Uterus (tissue), 4 donors: ENCODE results near the gene FHDC1. TPM values are rescaled to one million over a fixed set of nuclear protein-coding genes. Genes with fewer than 3 reads are reported as not detected.

ENCODE experiments used
- DNase-seq, 2 donors: peaks; one replicate each; pipeline ENCODE4 v3.0.0-alpha.2; 2019 to 2020
- H3K27ac ChIP-seq, 2 donors: fragments of 200-600 bp; sonication (generic); 1 replicate in 1 of 2; 2 replicates in 1 of 2; pipeline ENCODE4 v1.5.1; 2016 to 2018
- H3K27me3 ChIP-seq, 2 donors: fragments of 200-600 bp; sonication (generic); one replicate each; pipeline ENCODE4 v1.5.1; 2018 to 2019; ENCODE audit warnings: control low read depth in 1 of 2
- H3K36me3 ChIP-seq, 2 donors: fragments of 200-600 bp; sonication (generic); one replicate each; pipeline ENCODE4 v1.5.1; 2019; ENCODE audit warnings: control low read depth in 1 of 2
- H3K4me1 ChIP-seq, 2 donors: fragments of 200-600 bp; sonication (generic); one replicate each; pipeline ENCODE4 v1.5.1; 2018 to 2019; ENCODE audit warnings: control low read depth in 1 of 2
- H3K4me3 ChIP-seq, 2 donors: fragments of 200-600 bp; sonication (generic); 1 replicate in 1 of 2; 2 replicates in 1 of 2; pipeline ENCODE4 v1.5.1; 2018 to 2019; ENCODE audit warnings: mild to moderate bottlenecking in 1 of 2
- H3K9me3 ChIP-seq, 2 donors: fragments of 200-600 bp; sonication (generic); one replicate each; pipeline ENCODE4 v1.5.1; 2019; ENCODE audit warnings: control low read depth in 1 of 2
- POLR2A ChIP-seq, 2 donors: fragments of 450-650 bp; IDR thresholded peaks; one replicate each; pipeline ENCODE4 v1.6.1; 2016; ENCODE audit warnings: antibody characterized with exemption in 2 of 2, mild to moderate bottlenecking in 1 of 2, moderate library complexity in 1 of 2
- intact Hi-C: fragments of 100-400 bp; cut with DNase I; formaldehyde crosslinking; loops from one replicate; pipeline ENCODE4 v1.15.1; 2023; ENCODE audit warnings: low total_unique reads
- total RNA-seq, 4 donors: library from RNA; depleted of rRNA in 3 of 4; stranded (reverse); fragments of >200 nt in 3 of 4; gene quantifications; one replicate each; pipeline versions ENCODE4 v1.1.0 to v1.2.4, GENCODE V29; 2014 to 2023
- TF ChIP-seq, protein P1 (sequence below), 4 experiments: fragments of 200-600 bp in 2 of 4; fragments of 450-650 bp in 2 of 4; sonication (generic) in 2 of 4; IDR thresholded peaks; one replicate each; pipeline ENCODE4 v1.5.1; 2016 to 2019; ENCODE audit warnings: antibody characterized with exemption in 4 of 4, mild to moderate bottlenecking in 2 of 4, moderate library complexity in 1 of 4
- donor health status: DM: yes; HTN: yes; CAD: no.

FHDC1 gene
- total RNA-seq, 4 donors from 2014 or later: 0.88 to 10.0 (median 2.9) TPM

DNA sequence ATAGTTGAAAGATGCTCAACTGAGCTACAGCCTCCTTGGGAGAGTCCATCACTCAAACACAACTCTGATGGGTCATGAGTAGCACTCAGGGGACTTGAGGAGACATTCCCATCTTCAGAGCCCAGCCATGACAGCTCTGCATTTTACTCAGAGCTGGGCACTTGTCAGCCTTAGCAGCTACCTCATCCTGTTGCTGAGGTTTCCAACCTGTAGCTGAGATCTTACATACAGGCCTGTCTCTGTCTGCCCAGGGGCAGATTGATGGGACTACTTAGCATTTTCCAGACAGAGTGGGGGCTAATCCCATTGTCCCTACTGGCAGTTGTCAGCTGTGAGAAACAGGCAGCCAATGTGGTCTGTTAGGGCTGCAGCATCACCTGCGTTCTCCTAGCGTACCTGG, 3.5 kb downstream of the FHDC1 start:
- no peaks in the 10 kb centered on the region for H3K9me3 ChIP-seq
- H3K27me3 ChIP-seq: peaks cover 0 to 2% of the 10 kb centered on the region in 2 donors
- no peak overlapping the region for H3K27ac ChIP-seq
- intact Hi-C loops: no loop called here
- H3K4me1 ChIP-seq: no peaks in the 10 kb centered on the region
- no peaks in the 10 kb centered on the region for H3K36me3 ChIP-seq
- DNase-seq: no peak
- no peak overlapping the region for H3K4me3 ChIP-seq
- no peak for TF ChIP-seq POLR2A (IDR thresholded peaks at IDR 0.05)
- TF ChIP-seq, protein P1, sequence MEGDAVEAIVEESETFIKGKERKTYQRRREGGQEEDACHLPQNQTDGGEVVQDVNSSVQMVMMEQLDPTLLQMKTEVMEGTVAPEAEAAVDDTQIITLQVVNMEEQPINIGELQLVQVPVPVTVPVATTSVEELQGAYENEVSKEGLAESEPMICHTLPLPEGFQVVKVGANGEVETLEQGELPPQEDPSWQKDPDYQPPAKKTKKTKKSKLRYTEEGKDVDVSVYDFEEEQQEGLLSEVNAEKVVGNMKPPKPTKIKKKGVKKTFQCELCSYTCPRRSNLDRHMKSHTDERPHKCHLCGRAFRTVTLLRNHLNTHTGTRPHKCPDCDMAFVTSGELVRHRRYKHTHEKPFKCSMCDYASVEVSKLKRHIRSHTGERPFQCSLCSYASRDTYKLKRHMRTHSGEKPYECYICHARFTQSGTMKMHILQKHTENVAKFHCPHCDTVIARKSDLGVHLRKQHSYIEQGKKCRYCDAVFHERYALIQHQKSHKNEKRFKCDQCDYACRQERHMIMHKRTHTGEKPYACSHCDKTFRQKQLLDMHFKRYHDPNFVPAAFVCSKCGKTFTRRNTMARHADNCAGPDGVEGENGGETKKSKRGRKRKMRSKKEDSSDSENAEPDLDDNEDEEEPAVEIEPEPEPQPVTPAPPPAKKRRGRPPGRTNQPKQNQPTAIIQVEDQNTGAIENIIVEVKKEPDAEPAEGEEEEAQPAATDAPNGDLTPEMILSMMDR (IDR thresholded peaks at IDR 0.05): no peak

DNA sequence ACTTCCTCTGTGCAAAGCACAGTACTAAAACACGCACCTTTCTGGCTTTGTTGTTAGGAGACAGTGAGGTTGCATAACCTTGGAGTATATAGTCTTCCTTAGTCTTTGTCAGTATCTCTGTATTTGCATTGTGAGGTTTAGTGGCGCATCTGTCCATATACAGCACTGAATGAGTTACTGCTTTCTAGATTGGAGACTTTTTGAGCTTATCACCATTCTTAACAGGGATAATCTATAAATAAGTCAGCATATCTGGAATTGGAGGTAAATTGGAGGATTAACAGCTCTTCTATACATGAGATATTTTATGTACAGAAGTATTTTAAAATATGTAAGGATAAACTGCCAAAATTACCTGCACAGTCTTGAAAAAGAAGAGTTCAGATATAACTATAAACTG, 4.3 kb downstream of the FHDC1 start:
- no peak for DNase-seq
- Histone ChIP-seq H3K9me3 (no peaks in the 10 kb centered on the region), H3K36me3 (no peaks in the 10 kb centered on the region), H3K27me3 (peaks cover 0 to 2% of the 10 kb centered on the region in 2 donors), H3K27ac (no peak overlapping the region), H3K4me3 (no peak overlapping the region), H3K4me1 (no peaks in the 10 kb centered on the region)
- intact Hi-C loops: no loop called here
- TF ChIP-seq POLR2A (IDR thresholded peaks at IDR 0.05): no peak
- TF ChIP-seq, protein P1 (IDR thresholded peaks at IDR 0.05): no peak

DNA sequence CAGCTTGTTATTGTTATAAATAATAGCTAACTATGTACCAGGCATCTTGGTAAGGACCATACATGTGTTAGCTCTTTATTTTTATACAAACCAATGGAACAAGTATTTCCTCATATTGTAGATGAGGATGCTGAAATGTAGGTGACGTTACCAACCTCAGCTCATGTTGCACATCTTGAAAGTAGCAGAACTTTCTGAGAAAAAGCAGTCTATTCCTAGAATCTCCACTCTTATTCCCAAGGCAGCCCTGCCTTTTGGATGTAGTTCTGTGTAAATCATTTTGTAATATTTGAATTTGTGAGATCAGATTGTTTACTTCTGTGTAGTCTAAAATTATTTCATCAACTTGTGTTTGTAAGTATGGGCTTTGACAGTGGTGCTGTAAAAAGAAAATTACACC, 5.3 kb downstream of the FHDC1 start:
- intact Hi-C loops: no loop called here

DNA sequence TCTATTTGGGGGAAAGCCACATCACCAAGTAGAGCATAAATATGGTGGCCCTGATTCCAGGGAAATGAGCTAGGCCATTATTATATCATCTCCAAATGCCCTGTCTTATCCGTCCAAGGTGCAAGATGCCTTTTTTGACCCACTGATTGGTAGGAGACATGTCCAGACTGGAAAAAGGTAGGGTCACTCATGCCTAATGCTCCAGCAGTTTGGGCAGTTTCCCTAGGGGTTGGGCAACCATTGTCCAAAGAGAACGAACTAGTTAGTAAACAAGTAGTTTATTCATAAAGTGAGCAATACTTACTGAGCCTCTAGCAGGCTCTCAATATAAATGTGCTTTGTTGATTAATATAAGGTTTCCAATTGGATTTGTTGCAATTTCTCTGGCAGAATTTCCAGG, 6.2 kb downstream of the FHDC1 start:
- no peaks in the 10 kb centered on the region for H3K27me3 ChIP-seq
- no peaks in the 10 kb centered on the region for H3K9me3 ChIP-seq
- H3K4me1 ChIP-seq: no peaks in the 10 kb centered on the region
- H3K27ac ChIP-seq: no peak overlapping the region
- intact Hi-C loops: no loop called here
- H3K36me3 ChIP-seq: no peaks in the 10 kb centered on the region
- H3K4me3 ChIP-seq: no peak overlapping the region
- TF ChIP-seq, protein P1 (IDR thresholded peaks at IDR 0.05): no peak
- no peak for TF ChIP-seq POLR2A (IDR thresholded peaks at IDR 0.05)
- DNase-seq: no peak

More for the DNA sequence above, 5.3 kb downstream of the FHDC1 start:
- no peak overlapping the region for H3K4me3 ChIP-seq
- H3K4me1 ChIP-seq: no peaks in the 10 kb centered on the region
- peaks cover 0 to 2% of the 10 kb centered on the region in 2 donors for H3K27me3 ChIP-seq
- H3K27ac ChIP-seq: no peak overlapping the region
- no peaks in the 10 kb centered on the region for H3K36me3 ChIP-seq
- H3K9me3 ChIP-seq: no peaks in the 10 kb centered on the region
- TF ChIP-seq POLR2A (IDR thresholded peaks at IDR 0.05): no peak
- TF ChIP-seq, protein P1 (IDR thresholded peaks at IDR 0.05): no peak
- DNase-seq: no peak

DNA sequence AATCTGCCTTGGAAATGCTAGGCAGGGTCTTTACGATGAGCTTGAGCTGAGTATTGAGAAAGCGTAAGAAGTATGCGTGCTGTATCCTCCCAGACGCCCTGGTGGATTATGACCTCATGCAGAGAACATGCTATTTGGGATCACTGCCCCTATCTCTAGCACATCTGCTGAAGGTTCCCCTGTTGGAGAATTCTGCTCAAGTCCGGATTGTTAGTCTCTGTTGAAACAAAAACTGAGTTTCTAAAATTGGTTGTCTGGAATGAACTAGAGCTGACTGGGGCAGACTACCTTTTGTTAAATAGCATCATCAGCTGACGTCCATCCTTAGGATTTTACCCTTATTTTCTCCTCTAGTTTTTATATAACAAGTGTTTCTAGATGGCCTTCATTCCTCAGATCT, 7.5 kb downstream of the FHDC1 start:
- peak; percentile 39 to 40 for DNase-seq
- H3K27ac ChIP-seq: peak overlapping the region; percentile 61 to 63
- H3K9me3 ChIP-seq: no peaks in the 10 kb centered on the region
- TF ChIP-seq POLR2A (IDR thresholded peaks at IDR 0.05): no peak
- TF ChIP-seq, protein P1 (IDR thresholded peaks at IDR 0.05): no peak
- intact Hi-C loops: no loop called here
- H3K27me3 ChIP-seq: no peaks in the 10 kb centered on the region
- H3K4me3 ChIP-seq: no peak overlapping the region
- H3K36me3 ChIP-seq: no peaks in the 10 kb centered on the region
- H3K4me1 ChIP-seq: no peaks in the 10 kb centered on the region
